Activated T-cell treated with anti-CD3 and anti-CD28 coated beads, Interleukin-2, amount 50 U/mL, for 72 hours (primary cell): ENCODE results near the gene CNTLN. TPM values are rescaled to one million over a fixed set of nuclear protein-coding genes. Genes with fewer than 3 reads are reported as not detected.
"Not testable (repeated sequence)": the region's sequence is repeated elsewhere in the genome, so short reads cannot be mapped to it uniquely, and the experiment has no call there.

Experiments used
- ATAC-seq, 2 donors: fragments of 150-1000 bp; cut with Tn5 transposase; replicated peaks in 1 of 2; 2 replicates each; pipeline ENCODE4 v1.10.0; 2021; ENCODE audit warnings: moderate library complexity in 2 of 2, mild to moderate bottlenecking in 1 of 2
- DNase-seq, 2 donors: peaks; one replicate each; pipeline ENCODE4 v3.0.0; 2021 to 2022; ENCODE audit warnings: mixed read lengths in 1 of 2
- H3K27ac Mint-ChIP-seq: one replicate; pipeline ENCODE4 v1.8.0; 2022; ENCODE audit warnings: mild to moderate bottlenecking, moderate library complexity, mixed read lengths
- H3K27me3 Mint-ChIP-seq: one replicate; pipeline ENCODE4 v1.8.0; 2022; ENCODE audit warnings: low read depth, mixed read lengths
- H3K36me3 Mint-ChIP-seq, 2 donors: one replicate each; pipeline ENCODE4 v1.8.0; 2022; ENCODE audit warnings: mixed read lengths in 2 of 2, mild to moderate bottlenecking in 1 of 2; ENCODE audit not compliant: insufficient read depth in 2 of 2
- H3K4me1 Mint-ChIP-seq: one replicate; pipeline ENCODE4 v1.8.0; 2022; ENCODE audit warnings: low read depth, mixed read lengths
- H3K4me3 Mint-ChIP-seq, 2 donors: one replicate each; pipeline ENCODE4 v1.8.0; 2022; ENCODE audit warnings: mild to moderate bottlenecking in 2 of 2, mixed read lengths in 2 of 2, moderate library complexity in 2 of 2
- H3K9me3 Mint-ChIP-seq, 2 donors: one replicate each; pipeline ENCODE4 v1.8.0; 2022; ENCODE audit warnings: mixed read lengths in 2 of 2
- total RNA-seq, 2 donors: library from RNA; stranded (reverse); gene quantifications; one replicate each; pipeline ENCODE4 v1.2.3, GENCODE V29; 2022

CNTLN gene
- total RNA-seq, 2 donors from 2014 or later = 0.22 to 0.67 TPM

GRCh38 chr9:17216011-17216410, 81.2 kb downstream of the CNTLN start:
- ATAC-seq (no peak), DNase-seq (no peak)
- Mint-ChIP-seq H3K9me3 (peaks cover 5 to 14% of the 10 kb centered on the region in 2 donors), H3K27me3 (no peaks in the 10 kb centered on the region), H3K4me3 (no peak overlapping the region), H3K27ac (no peak overlapping the region), H3K4me1 (no peaks in the 10 kb centered on the region), H3K36me3 (peaks cover 0 to 10% of the 10 kb centered on the region in 2 donors)

GRCh38 chr9:17216646-17217045, 81.8 kb downstream of the CNTLN start:
- Mint-ChIP-seq H3K36me3 (peaks cover 0 to 8% of the 10 kb centered on the region in 2 donors), H3K9me3 (peaks cover 5 to 13% of the 10 kb centered on the region in 2 donors), H3K4me3 (no peak overlapping the region), H3K4me1 (no peaks in the 10 kb centered on the region), H3K27ac (no peak overlapping the region), H3K27me3 (no peaks in the 10 kb centered on the region)
- ATAC-seq = no peak
- no peak for DNase-seq

GRCh38 chr9:17217272-17217671, 82.4 kb downstream of the CNTLN start:
- Mint-ChIP-seq H3K27ac (no peak overlapping the region), H3K36me3 (peaks cover 0 to 6% of the 10 kb centered on the region in 2 donors)
- no peak for ATAC-seq

GRCh38 chr9:17219261-17219660, 84.4 kb downstream of the CNTLN start:
- peaks cover 0 to 1% of the 10 kb centered on the region in 2 donors for H3K36me3 Mint-ChIP-seq
- no peak overlapping the region for H3K27ac Mint-ChIP-seq
- no peaks in the 10 kb centered on the region for H3K27me3 Mint-ChIP-seq
- no peaks in the 10 kb centered on the region for H3K4me1 Mint-ChIP-seq
- ATAC-seq (no peak), DNase-seq (no peak)
- peaks cover 0 to 1% of the 10 kb centered on the region in 2 donors for H3K9me3 Mint-ChIP-seq
- no peak overlapping the region for H3K4me3 Mint-ChIP-seq

More at GRCh38 chr9:17217272-17217671, 82.4 kb downstream of the CNTLN start:
- Mint-ChIP-seq H3K27me3 (no peaks in the 10 kb centered on the region), H3K4me3 (no peak overlapping the region), H3K9me3 (peaks cover 5 to 10% of the 10 kb centered on the region in 2 donors), H3K4me1 (no peaks in the 10 kb centered on the region)
- DNase-seq = no peak

GRCh38 chr9:17222932-17223331, 88.1 kb downstream of the CNTLN start:
- no peak for ATAC-seq
- no peak for DNase-seq
- Mint-ChIP-seq H3K4me1 (no peaks in the 10 kb centered on the region), H3K27me3 (no peaks in the 10 kb centered on the region), H3K4me3 (no peak overlapping the region), H3K27ac (no peak overlapping the region), H3K36me3 (no peaks in the 10 kb centered on the region), H3K9me3 (no peaks in the 10 kb centered on the region)

- no peak overlapping the region for H3K4me3 Mint-ChIP-seq
- no peak for ATAC-seq
Observed at GRCh38 chr9:17225407-17225806, 90.6 kb downstream of the CNTLN start.

GRCh38 chr9:17229945-17230560, 95.2 kb downstream of the CNTLN start:
- Mint-ChIP-seq H3K4me1 (no peaks in the 10 kb centered on the region), H3K36me3 (no peaks in the 10 kb centered on the region), H3K27ac (no peak overlapping the region), H3K9me3 (peaks cover 5% of the 10 kb centered on the region in 2 donors), H3K4me3 (no peak overlapping the region), H3K27me3 (no peaks in the 10 kb centered on the region)
- ATAC-seq (no peak), DNase-seq (no peak)

More at GRCh38 chr9:17225407-17225806, 90.6 kb downstream of the CNTLN start:
- Mint-ChIP-seq H3K27ac (no peak overlapping the region), H3K27me3 (no peaks in the 10 kb centered on the region), H3K9me3 (peaks cover 2% of the 10 kb centered on the region in 2 donors), H3K36me3 (no peaks in the 10 kb centered on the region), H3K4me1 (no peaks in the 10 kb centered on the region)
- no peak for DNase-seq

GRCh38 chr9:17230646-17231045, 95.8 kb downstream of the CNTLN start:
- ATAC-seq = no peak
- no peaks in the 10 kb centered on the region for H3K36me3 Mint-ChIP-seq
- no peak overlapping the region for H3K27ac Mint-ChIP-seq

GRCh38 chr9:17236147-17236546, 101.3 kb downstream of the CNTLN start:
- DNase-seq (no peak), ATAC-seq (no peak)
- Mint-ChIP-seq H3K27me3 (no peaks in the 10 kb centered on the region), H3K36me3 (no peaks in the 10 kb centered on the region), H3K9me3 (peaks cover 3 to 5% of the 10 kb centered on the region in 2 donors), H3K4me1 (no peaks in the 10 kb centered on the region), H3K4me3 (no peak overlapping the region), H3K27ac (no peak overlapping the region)

More at GRCh38 chr9:17230646-17231045, 95.8 kb downstream of the CNTLN start:
- H3K4me3 Mint-ChIP-seq = no peak overlapping the region
- no peaks in the 10 kb centered on the region for H3K4me1 Mint-ChIP-seq
- H3K27me3 Mint-ChIP-seq = no peaks in the 10 kb centered on the region
- DNase-seq = no peak
- H3K9me3 Mint-ChIP-seq = peaks cover 5% of the 10 kb centered on the region in 2 donors

- ATAC-seq (no peak), DNase-seq (no peak)
- Mint-ChIP-seq H3K27me3 (no peaks in the 10 kb centered on the region), H3K36me3 (peaks cover 3 to 6% of the 10 kb centered on the region in 2 donors), H3K9me3 (peaks cover 13 to 22% of the 10 kb centered on the region in 2 donors), H3K4me3 (no peak overlapping the region), H3K27ac (no peak overlapping the region), H3K4me1 (no peaks in the 10 kb centered on the region)
Observed at GRCh38 chr9:17246770-17247169, 111.9 kb downstream of the CNTLN start.

- no peak for DNase-seq
- H3K9me3 Mint-ChIP-seq = peaks cover 15 to 17% of the 10 kb centered on the region in 2 donors
- no peaks in the 10 kb centered on the region for H3K27me3 Mint-ChIP-seq
- peaks cover 3 to 5% of the 10 kb centered on the region in 2 donors for H3K36me3 Mint-ChIP-seq
- H3K4me3 Mint-ChIP-seq = no peak overlapping the region
- ATAC-seq = no peak
- no peak overlapping the region for H3K27ac Mint-ChIP-seq
- H3K4me1 Mint-ChIP-seq = no peaks in the 10 kb centered on the region
Observed at GRCh38 chr9:17251100-17251499, 116.3 kb downstream of the CNTLN start.

GRCh38 chr9:17268531-17269188, 133.8 kb downstream of the CNTLN start:
- not testable (repeated sequence) for H3K4me3 Mint-ChIP-seq, H3K4me1 Mint-ChIP-seq, ATAC-seq, H3K27me3 Mint-ChIP-seq, H3K27ac Mint-ChIP-seq, DNase-seq, H3K36me3 Mint-ChIP-seq
- H3K9me3 Mint-ChIP-seq = peaks cover 5 to 12% of the 10 kb centered on the region in 2 donors

- no peak for ATAC-seq
- H3K36me3 Mint-ChIP-seq = peaks cover 0 to 6% of the 10 kb centered on the region in 2 donors
Observed at GRCh38 chr9:17269799-17270198, 135.0 kb downstream of the CNTLN start.

More at GRCh38 chr9:17269799-17270198, 135.0 kb downstream of the CNTLN start:
- Mint-ChIP-seq H3K4me3 (no peak overlapping the region), H3K27ac (no peak overlapping the region), H3K4me1 (no peaks in the 10 kb centered on the region), H3K27me3 (no peaks in the 10 kb centered on the region), H3K9me3 (peaks cover 5 to 14% of the 10 kb centered on the region in 2 donors)
- no peak for DNase-seq
